Heart right ventricle (tissue), 16 donors: ENCODE data around the gene FCN1. TPM values are rescaled to one million over a fixed set of nuclear protein-coding genes. Genes with fewer than 3 reads are reported as not detected.
A peak's percentile ranks its signal among the peaks of the same experiment; 100 is the strongest.

Experiments
- ATAC-seq, 8 donors: fragments of 200-7000 bp; cut with Tn5 transposase; one replicate each; pipeline ENCODE4 v1.9.1; 2020; ENCODE audit warnings: mild to moderate bottlenecking in 8 of 8, moderate library complexity in 8 of 8, moderate number of reproducible peaks in 1 of 8
- DNase-seq, 2 donors: peaks; one replicate each; pipeline ENCODE4 v3.0.0-alpha.2; 2020
- H3K27ac ChIP-seq, 10 donors: fragments of 200-600 bp; sonication (generic) in 2 of 10; one replicate each; pipeline versions ENCODE4 v1.5.0 to v1.8.0; 2020 to 2022; ENCODE audit warnings: mild to moderate bottlenecking in 3 of 10
- H3K27me3 ChIP-seq, 7 donors: fragments of 200-600 bp; one replicate each; pipeline ENCODE4 v1.8.0; 2021 to 2022; ENCODE audit warnings: mild to moderate bottlenecking in 2 of 7
- H3K36me3 ChIP-seq, 9 donors: fragments of 200-600 bp; sonication (generic) in 1 of 9; one replicate each; pipeline versions ENCODE4 v1.5.0 to v1.8.0; 2020 to 2022; ENCODE audit warnings: mild to moderate bottlenecking in 2 of 9
- H3K4me1 ChIP-seq, 9 donors: fragments of 200-600 bp; sonication (generic) in 1 of 9; one replicate each; pipeline versions ENCODE4 v1.5.0 to v1.8.0; 2020 to 2022; ENCODE audit warnings: mild to moderate bottlenecking in 4 of 9
- H3K4me3 ChIP-seq, 10 donors: fragments of 200-600 bp; sonication (generic) in 2 of 10; one replicate each; pipeline versions ENCODE4 v1.5.0 to v1.8.0; 2020 to 2022; ENCODE audit warnings: mild to moderate bottlenecking in 7 of 10, moderate library complexity in 2 of 10
- H3K9me3 ChIP-seq, 11 donors: fragments of 200-600 bp in 10 of 11; sonication (generic) in 2 of 11; one replicate each; pipeline versions ENCODE4 v1.5.0 to v1.8.0; 2013 to 2022; ENCODE audit warnings: mild to moderate bottlenecking in 2 of 11, control low read depth in 1 of 11, moderate library complexity in 1 of 11
- WGBS, 2 donors: extraction: QIAGEN DNeasy Blood & Tissue Kit; methylation state at CpG; one replicate each; pipeline ENCODE4 v1.1.7; 2013; ENCODE audit warnings: inconsistent platforms in 1 of 2; 5-methylcytosine and 5-hydroxymethylcytosine counted together
- intact Hi-C, 10 donors: fragments of 100-400 bp; cut with DNase I; formaldehyde crosslinking; loops; one replicate each; pipeline versions ENCODE4 v1.11.1 to v1.14.2; 2022
- polyA plus RNA-seq, 2 donors: library from polyadenylated mRNA; stranded (reverse); fragments of 200-250 nt; gene quantifications; one replicate each; pipeline ENCODE4 v1.2.3, GENCODE V29; 2013
- total RNA-seq, 10 donors: library from RNA; stranded (reverse); fragmentation: NEBNext Ultra II Directional in 3 of 10; extraction: Animal tissue kit (Norgen Biotek cat#: 25700) in 3 of 10; gene quantifications; one replicate each; pipeline versions ENCODE4 v1.2.1 to v1.2.4, GENCODE V29; 2021 to 2023
- TF ChIP-seq, protein P1 (sequence below), 9 donors: fragments of 200-600 bp; sonication (generic) in 2 of 9; IDR thresholded peaks; one replicate each; pipeline versions ENCODE4 v1.5.0 to v1.8.0; 2021 to 2022; ENCODE audit warnings: antibody characterized with exemption in 9 of 9, mild to moderate bottlenecking in 5 of 9, moderate library complexity in 1 of 9
- donor health status: Arrhythmogenic right ventricular cardiomyopathy.
- donor health status: ischemic (EF 13 %, LVEDD 7.1; RV severe dilation, severe dysfunction).
- donor health status: healthy with polysubstance abuse.
- donor health status: DM: no; HTN: yes; CAD: no.
- donor health status: DM: no; HTN: no; CAD: no.
- donor health status: ischemic (EF 25% LVEDD 6.9; RV normal size, moderate dysfunction).
- donor health status: ischemic (EF 25% LVEDD 5.7; RV mildly dilated, moderate dysfunction).
- donor health status: healthy.
- donor health status: DM: yes; HTN: yes; CAD: no.
- donor health status: Ischemic cardiomyopathy.
- donor health status: ischemic (EF 35%, LVEDD 5.7; RV mildly dilated, moderate dysfunction).
- donor health status: nonischemic (EF 11% LVEDD 7.7; RV severe dilation, severe dysfunction).
- donor health status: DM: yes; HTN: yes; CAD: no.
- donor health status: PGD.
- donor health status: ischemic (EF 29% LVEDD 5.4; RV normal size, mild dysfunction).
- donor health status: nonischemic (EF 23%, LVEDD 6.1; RV moderate dilation, normal function).

The FCN1 gene
- total and polyA plus RNA-seq, 12 donors = 0.97 to 64.7 (median 2.7) TPM

DNA sequence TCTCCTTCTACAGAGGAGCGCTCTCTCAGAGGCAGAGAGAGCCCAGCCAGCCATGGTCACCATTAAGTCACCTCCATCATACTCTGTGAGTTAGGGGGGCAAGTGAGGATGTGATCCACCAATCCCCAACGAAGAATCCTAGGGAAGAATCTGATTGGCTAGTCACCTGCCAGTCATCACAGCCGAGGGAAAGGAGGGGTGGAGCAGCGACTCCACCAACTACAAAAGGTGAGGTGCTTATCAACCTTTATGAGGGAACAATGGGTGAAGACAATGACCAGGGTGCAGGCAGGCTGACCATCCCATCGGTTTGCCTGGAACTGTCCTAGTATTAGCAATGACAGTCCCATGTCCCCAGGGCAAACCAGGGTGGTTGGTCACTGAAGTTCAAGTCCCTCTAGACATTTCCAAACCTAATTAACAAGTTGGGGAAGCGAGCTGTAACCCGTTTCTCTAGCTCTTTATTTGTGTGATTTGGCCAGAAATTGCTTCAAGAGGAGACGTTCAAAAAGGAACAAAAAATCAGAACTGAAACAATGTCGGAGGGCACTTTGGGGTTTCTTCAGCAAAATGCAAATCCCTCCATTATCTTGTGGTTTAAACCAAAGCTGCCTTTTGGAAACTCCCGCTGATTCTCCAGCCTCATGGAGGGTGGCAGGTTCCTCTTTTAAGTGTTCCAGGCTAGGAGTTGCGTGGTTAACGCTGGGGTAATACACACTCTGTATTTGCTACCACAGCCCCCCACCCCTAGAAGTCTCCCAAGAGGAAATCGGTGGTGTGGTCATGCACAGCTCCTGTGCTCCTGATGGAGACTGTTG, 18.8 kb upstream of the FCN1 start:
- ATAC-seq (peak in 3 of 8 donors; percentile 25 to 44 (median 41)), DNase-seq (no peak)
- TF ChIP-seq, protein P1, sequence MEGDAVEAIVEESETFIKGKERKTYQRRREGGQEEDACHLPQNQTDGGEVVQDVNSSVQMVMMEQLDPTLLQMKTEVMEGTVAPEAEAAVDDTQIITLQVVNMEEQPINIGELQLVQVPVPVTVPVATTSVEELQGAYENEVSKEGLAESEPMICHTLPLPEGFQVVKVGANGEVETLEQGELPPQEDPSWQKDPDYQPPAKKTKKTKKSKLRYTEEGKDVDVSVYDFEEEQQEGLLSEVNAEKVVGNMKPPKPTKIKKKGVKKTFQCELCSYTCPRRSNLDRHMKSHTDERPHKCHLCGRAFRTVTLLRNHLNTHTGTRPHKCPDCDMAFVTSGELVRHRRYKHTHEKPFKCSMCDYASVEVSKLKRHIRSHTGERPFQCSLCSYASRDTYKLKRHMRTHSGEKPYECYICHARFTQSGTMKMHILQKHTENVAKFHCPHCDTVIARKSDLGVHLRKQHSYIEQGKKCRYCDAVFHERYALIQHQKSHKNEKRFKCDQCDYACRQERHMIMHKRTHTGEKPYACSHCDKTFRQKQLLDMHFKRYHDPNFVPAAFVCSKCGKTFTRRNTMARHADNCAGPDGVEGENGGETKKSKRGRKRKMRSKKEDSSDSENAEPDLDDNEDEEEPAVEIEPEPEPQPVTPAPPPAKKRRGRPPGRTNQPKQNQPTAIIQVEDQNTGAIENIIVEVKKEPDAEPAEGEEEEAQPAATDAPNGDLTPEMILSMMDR (IDR thresholded peaks at IDR 0.05) = no peak
- H3K36me3 ChIP-seq = no peaks in the 10 kb centered on the region
- no peaks in the 10 kb centered on the region for H3K9me3 ChIP-seq
- intact Hi-C loops = loop anchor here in 1 of 10 donors (10.0 kb wide), 1 partner anchor 78 kb away; no protein-coding TSS in a partner anchor
- WGBS, 2 donors = 85 to 88% methylated on average over 13 of the region's 13 CpGs
- H3K27ac ChIP-seq = peak overlapping the region in 1 of 10 donors; percentile 75
- peaks cover 0 to 39% (median 15%) of the 10 kb centered on the region in 7 donors for H3K27me3 ChIP-seq
- H3K4me1 ChIP-seq = peaks cover 0 to 64% (median 0%) of the 10 kb centered on the region in 9 donors
- H3K4me3 ChIP-seq = no peak overlapping the region

DNA sequence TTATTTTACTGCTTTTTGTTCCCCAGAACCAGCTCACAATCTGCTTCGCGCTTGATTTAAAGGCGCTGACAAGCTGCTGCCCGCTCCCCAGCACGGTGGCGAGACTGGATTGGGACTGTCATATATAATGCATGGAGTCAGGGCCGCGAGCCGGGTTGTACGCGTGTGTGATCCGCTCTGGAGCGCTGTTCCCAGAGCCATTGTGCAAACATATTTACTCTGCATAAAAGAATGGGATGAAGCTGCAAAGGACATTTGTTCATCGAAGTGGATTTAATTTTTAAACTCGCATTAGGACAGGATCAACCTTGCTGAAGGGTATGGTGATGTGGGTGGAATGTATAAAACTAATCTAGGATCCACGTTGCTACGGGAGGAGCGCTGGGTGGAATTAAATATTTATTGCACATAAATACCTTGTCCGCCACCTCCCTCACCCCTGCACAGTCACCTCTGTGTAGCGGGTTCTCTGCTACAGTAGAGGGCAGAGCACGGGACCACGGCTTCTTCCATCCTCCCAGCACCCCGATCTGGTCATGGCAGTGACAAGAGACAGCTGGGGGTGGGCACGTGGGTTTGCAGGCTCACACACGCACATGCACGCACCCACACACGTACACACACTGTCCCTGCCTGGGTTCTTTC, 18.1 kb upstream of the FCN1 start:
- Histone ChIP-seq H3K9me3 (no peaks in the 10 kb centered on the region), H3K4me1 (peaks cover 0 to 68% (median 0%) of the 10 kb centered on the region in 9 donors), H3K27me3 (peaks cover 0 to 33% (median 13%) of the 10 kb centered on the region in 7 donors), H3K27ac (peak overlapping the region in 1 of 10 donors; percentile 75), H3K4me3 (no peak overlapping the region), H3K36me3 (no peaks in the 10 kb centered on the region)
- 84 to 86% methylated on average over 27 of the region's 27 CpGs for WGBS, 2 donors
- TF ChIP-seq, protein P1 (IDR thresholded peaks at IDR 0.05) = no peak
- no peak for ATAC-seq
- intact Hi-C loops = loop anchor here in 1 of 10 donors (10.0 kb wide), 1 partner anchor 79 kb away; no protein-coding TSS in a partner anchor
- DNase-seq = no peak

DNA sequence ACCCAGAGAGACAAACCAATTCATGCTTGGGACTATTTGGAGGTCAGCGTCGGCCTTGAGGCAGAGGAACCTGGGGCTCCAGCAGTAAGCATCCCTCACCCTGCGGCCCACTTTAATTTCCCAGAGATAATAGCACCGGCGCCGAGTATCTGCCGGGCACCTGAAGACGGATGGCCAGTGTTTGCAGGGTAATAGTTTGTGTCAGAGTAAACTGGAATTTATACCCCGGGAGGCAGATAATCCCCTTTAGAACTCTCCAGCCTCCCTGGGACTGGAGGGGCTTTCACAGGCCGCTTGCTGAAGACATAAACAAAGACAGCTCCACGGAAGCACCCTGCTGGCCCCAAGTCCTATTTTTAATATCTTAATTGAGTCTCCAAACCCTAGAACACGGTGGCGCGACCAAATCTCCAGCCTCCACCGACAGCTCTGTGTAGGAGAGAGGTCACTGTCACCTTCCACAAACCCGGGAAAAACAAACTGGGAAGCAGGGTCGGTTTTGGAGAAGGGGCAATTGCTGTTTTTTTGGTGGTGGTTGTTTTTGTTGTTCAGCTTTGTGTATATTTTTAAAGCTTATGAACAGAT, 17.4 kb upstream of the FCN1 start:
- TF ChIP-seq, protein P1 (IDR thresholded peaks at IDR 0.05) = no peak
- ATAC-seq (no peak), DNase-seq (no peak)
- Histone ChIP-seq H3K27me3 (peaks cover 0 to 29% (median 11%) of the 10 kb centered on the region in 7 donors), H3K4me1 (peaks cover 0 to 71% (median 0%) of the 10 kb centered on the region in 9 donors), H3K27ac (peak overlapping the region in 1 of 10 donors; percentile 14), H3K36me3 (no peaks in the 10 kb centered on the region), H3K9me3 (no peaks in the 10 kb centered on the region), H3K4me3 (no peak overlapping the region)
- intact Hi-C loops = loop anchor here in 1 of 10 donors (10.0 kb wide), 1 partner anchor 80 kb away; no protein-coding TSS in a partner anchor
- WGBS, 2 donors = 48 to 59% methylated on average over 17 of the region's 17 CpGs

DNA sequence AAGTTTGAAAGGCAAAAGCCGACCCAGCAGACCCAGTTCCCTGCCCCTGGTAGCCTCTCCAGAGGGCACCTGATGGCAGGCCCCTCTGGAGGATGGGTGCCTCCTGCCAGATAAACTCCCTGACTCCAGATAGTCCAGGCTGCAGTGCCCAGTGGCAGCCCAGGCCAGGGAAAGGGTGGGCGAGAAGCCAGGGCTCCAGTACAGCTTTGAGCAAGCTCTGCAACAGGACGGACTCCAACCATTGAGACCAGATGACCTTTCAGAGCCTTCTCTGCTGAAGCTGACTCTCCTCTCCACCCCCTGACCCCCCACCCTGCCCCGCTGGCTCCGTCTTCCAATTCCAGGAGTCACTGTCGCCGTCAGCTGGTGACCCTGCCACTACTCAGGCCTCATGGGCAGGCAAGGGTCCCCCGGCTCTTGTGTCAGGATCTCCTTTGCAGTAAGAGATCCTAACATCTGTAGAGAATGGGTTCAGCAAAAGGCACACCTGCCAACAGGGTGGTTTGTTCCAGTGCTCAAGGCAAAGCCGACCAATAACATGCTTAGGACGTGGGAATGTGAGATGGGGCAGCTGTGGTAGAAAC, 15.5 kb upstream of the FCN1 start:
- Histone ChIP-seq H3K4me1 (peaks cover 0 to 89% (median 10%) of the 10 kb centered on the region in 9 donors), H3K4me3 (no peak overlapping the region), H3K9me3 (no peaks in the 10 kb centered on the region), H3K36me3 (no peaks in the 10 kb centered on the region), H3K27me3 (peaks cover 0 to 28% (median 3%) of the 10 kb centered on the region in 7 donors), H3K27ac (no peak overlapping the region)
- 87 to 88% methylated on average over 10 of the region's 10 CpGs for WGBS, 2 donors
- ATAC-seq (peak in 1 of 8 donors; percentile 34), DNase-seq (peak in 1 of 2 donors; percentile 40)
- intact Hi-C loops = loop anchor here in 2 of 10 donors (5.0 to 10.0 kb wide), 2 partner anchors 82 to 1049 kb away; no protein-coding TSS in a partner anchor
- TF ChIP-seq, protein P1 (IDR thresholded peaks at IDR 0.05) = no peak
